GM23338 (cell line): ENCODE results near the gene PPP1R7. TPM values are rescaled to one million over a fixed set of nuclear protein-coding genes. Genes with fewer than 3 reads are reported as not detected.

Experiments
- ATAC-seq: fragments of 200-7000 bp; cut with Tn5 transposase; 3 replicates; pipeline ENCODE4 v1.9.1; 2020
- DNase-seq: peaks from one replicate; pipeline ENCODE4 v3.0.0-alpha.2; 2015; ENCODE audit warnings: low spot score
- H2AFZ ChIP-seq: fragments of 200-600 bp; sonication (generic); 2 replicates; pipeline ENCODE4 v1.8.0; 2016; ENCODE audit warnings: antibody characterized with exemption, mild to moderate bottlenecking, moderate library complexity
- H3F3A ChIP-seq: fragments of 200-600 bp; sonication (generic); replicated peaks from 2 replicates; pipeline ENCODE4 v1.8.0; 2017; ENCODE audit warnings: antibody characterized with exemption, mixed run types, low read depth
- H3K27ac ChIP-seq: fragments of 200-600 bp; sonication (generic); 2 replicates; pipeline ENCODE4 v1.6.1; 2016; ENCODE audit warnings: low read depth
- H3K27me3 ChIP-seq: fragments of 200-600 bp; sonication (generic); 2 replicates; pipeline ENCODE4 v1.8.0; 2016; ENCODE audit warnings: mild to moderate bottlenecking, mixed run types, moderate library complexity; ENCODE audit not compliant: insufficient read depth
- H3K36me3 ChIP-seq: fragments of 200-600 bp; sonication (generic); 2 replicates; pipeline ENCODE4 v1.8.0; 2016; ENCODE audit warnings: mild to moderate bottlenecking; ENCODE audit not compliant: insufficient read depth
- H3K4me1 ChIP-seq: fragments of 200-600 bp; sonication (generic); 2 replicates; pipeline ENCODE4 v1.8.0; 2016; ENCODE audit warnings: mild to moderate bottlenecking, moderate library complexity; ENCODE audit not compliant: insufficient read depth
- H3K4me2 ChIP-seq: fragments of 200-600 bp; sonication (generic); 2 replicates; pipeline ENCODE4 v1.7.1; 2017; ENCODE audit warnings: mixed run types
- H3K4me3 ChIP-seq: fragments of 200-600 bp; sonication (generic); 2 replicates; pipeline ENCODE4 v1.6.1; 2016; ENCODE audit warnings: mixed run types
- H3K79me2 ChIP-seq: fragments of 200-600 bp; sonication (generic); replicated peaks from 2 replicates; pipeline ENCODE4 v1.8.0; 2017; ENCODE audit warnings: mild to moderate bottlenecking; ENCODE audit not compliant: insufficient read depth
- H3K9me2 ChIP-seq: fragments of 200-600 bp; sonication (generic); 2 replicates; pipeline ENCODE4 v1.8.0; 2017; ENCODE audit not compliant: insufficient read depth
- H4K20me1 ChIP-seq: fragments of 200-600 bp; sonication (generic); replicated peaks from 2 replicates; pipeline ENCODE4 v1.8.0; 2017; ENCODE audit warnings: mild to moderate bottlenecking; ENCODE audit not compliant: insufficient read depth
- H3K27ac Mint-ChIP-seq: 2 replicates; pipeline ENCODE4 v1.8.0; 2020; ENCODE audit warnings: inconsistent platforms, mild to moderate bottlenecking, moderate library complexity, mixed read lengths
- H3K27me3 Mint-ChIP-seq: 3 replicates; pipeline ENCODE4 v1.8.0; 2022; ENCODE audit warnings: low read depth, mild to moderate bottlenecking, moderate library complexity, mixed read lengths, inconsistent platforms; ENCODE audit not compliant: insufficient read depth, poor library complexity
- H3K36me3 Mint-ChIP-seq: 3 replicates; pipeline ENCODE4 v1.8.0; 2021; ENCODE audit warnings: low read depth, mild to moderate bottlenecking, inconsistent platforms, moderate library complexity, mixed read lengths
- H3K4me1 Mint-ChIP-seq: 3 replicates; pipeline ENCODE4 v1.8.0; 2020; ENCODE audit warnings: mild to moderate bottlenecking, inconsistent platforms, mixed read lengths
- H3K4me3 Mint-ChIP-seq: 3 replicates; pipeline ENCODE4 v1.8.0; 2021; ENCODE audit warnings: moderate library complexity, mild to moderate bottlenecking, inconsistent platforms, mixed read lengths
- H3K9me3 Mint-ChIP-seq: 3 replicates; pipeline ENCODE4 v1.8.0; 2020; ENCODE audit warnings: moderate library complexity, mild to moderate bottlenecking, inconsistent platforms, mixed read lengths
- CREB1 ChIP-seq: fragments of 250-450 bp; sonication (Bioruptor Pico); IDR thresholded peaks from 2 replicates; pipeline ENCODE4 v1.5.0; 2020; ENCODE audit warnings: low read depth, mild to moderate bottlenecking, moderate library complexity
- EZH2 ChIP-seq: fragments of 200-600 bp; sonication (generic); IDR thresholded peaks from one replicate; pipeline ENCODE4 v1.8.0; 2017; ENCODE audit warnings: antibody characterized with exemption, mild to moderate bottlenecking, low read depth; ENCODE audit not compliant: unreplicated experiment
- EZH2phosphoT487 ChIP-seq: fragments of 200-600 bp; sonication (generic); IDR thresholded peaks from one replicate; pipeline ENCODE4 v1.8.1; 2018; ENCODE audit warnings: antibody characterized with exemption; ENCODE audit not compliant: unreplicated experiment
- JUNB ChIP-seq: IDR thresholded peaks from one replicate; pipeline ENCODE4 v1.6.1; 2016; ENCODE audit warnings: antibody characterized with exemption; ENCODE audit not compliant: unreplicated experiment
- NANOG ChIP-seq: IDR thresholded peaks from 2 replicates; pipeline ENCODE4 v1.6.1; 2016; ENCODE audit warnings: antibody characterized with exemption, borderline replicate concordance
- POLR2AphosphoS5 ChIP-seq: IDR thresholded peaks from 2 replicates; pipeline ENCODE4 v1.6.1; 2016; ENCODE audit warnings: antibody characterized with exemption, low read depth
- ZNF114 ChIP-seq: fragments of 250-450 bp; sonication (Bioruptor Pico); IDR thresholded peaks from 2 replicates; pipeline ENCODE4 v1.5.0; 2020; ENCODE audit warnings: mild to moderate bottlenecking, moderate library complexity
- ZNF331 ChIP-seq: fragments of 250-450 bp; sonication (Bioruptor Pico); IDR thresholded peaks from 2 replicates; pipeline ENCODE4 v1.5.0; 2020; ENCODE audit warnings: low read depth, mild to moderate bottlenecking, moderate library complexity
- polyA plus RNA-seq: library from polyadenylated mRNA; unstranded; fragments of >200 nt; fragmentation: Nextera tagmentation; extraction: Ambion mirVana; gene quantifications from 2 replicates; pipeline ENCODE4 v1.2.1, GENCODE V29; 2016
- total RNA-seq: library from RNA; depleted of rRNA; stranded (reverse); fragments of >200 nt; shearing (Covaris generic); gene quantifications from 2 replicates; pipeline ENCODE4 v1.2.3, GENCODE V29; 2014
- TF ChIP-seq, protein P1 (sequence below): IDR thresholded peaks from one replicate; pipeline ENCODE4 v1.6.1; 2018; ENCODE audit warnings: antibody characterized with exemption; ENCODE audit not compliant: unreplicated experiment
- TF ChIP-seq, protein P2 (sequence below): IDR thresholded peaks from 2 replicates; pipeline ENCODE4 v1.6.1; 2016; ENCODE audit warnings: antibody characterized with exemption
- TF ChIP-seq, protein P3 (sequence below), 2 experiments: fragments of 200-600 bp in 1 of 2; sonication (generic) in 1 of 2; conservative IDR thresholded peaks; 2 replicates each; pipeline versions ENCODE4 v1.5.1 to v1.6.1; 2016 to 2017; ENCODE audit warnings: antibody characterized with exemption in 2 of 2, low read depth in 2 of 2, mild to moderate bottlenecking in 2 of 2, moderate library complexity in 1 of 2

PPP1R7 gene
- total and polyA plus RNA-seq, 2 experiments from 2014 or later = 48.2 to 94.3 TPM

DNA sequence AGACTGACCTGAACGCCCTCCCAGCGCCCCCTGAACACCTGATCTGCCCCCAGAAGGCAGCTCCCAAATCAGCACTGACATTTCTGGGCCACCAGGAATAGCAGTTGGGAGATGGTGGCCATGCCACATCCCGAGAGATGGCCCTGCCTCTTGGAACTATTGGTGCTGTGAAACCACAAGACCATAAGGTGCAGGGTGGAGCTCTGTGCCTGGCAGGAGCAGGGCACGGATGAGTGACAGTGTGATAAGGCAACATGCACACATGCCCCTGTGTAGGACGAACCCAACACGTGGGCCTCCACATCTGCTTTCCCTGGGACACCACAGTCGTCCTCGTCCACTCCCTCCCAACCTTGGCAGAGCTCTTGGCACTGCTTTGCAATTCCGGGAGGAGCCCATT lies 65.2 kb downstream of the PPP1R7 start:
- no peaks in the 10 kb centered on the region; the same call in 2 of the 3 replicates for H3K36me3 Mint-ChIP-seq
- no peak overlapping the region for H3K27ac Mint-ChIP-seq
- no peak overlapping the region for H3K4me3 Mint-ChIP-seq
- no peaks in the 10 kb centered on the region; the same call in 2 of the 3 replicates for H3K9me3 Mint-ChIP-seq
- Histone ChIP-seq H3K79me2 (peaks cover 10% of the 10 kb centered on the region), H3K4me3 (no peak overlapping the region), H3K4me1 (peaks cover 19% of the 10 kb centered on the region), H3K27me3 (no peaks in the 10 kb centered on the region), H3K27ac (no peak overlapping the region), H3K9me2 (no peaks in the 10 kb centered on the region), H3F3A (peaks cover 5% of the 10 kb centered on the region; the same call in 1 of the 2 replicates), H3K36me3 (no peaks in the 10 kb centered on the region), H3K4me2 (no peak overlapping the region), H4K20me1 (no peaks in the 10 kb centered on the region), H2AFZ (no peak overlapping the region)
- ATAC-seq (no peak), DNase-seq (no peak)
- H3K4me1 Mint-ChIP-seq = peaks cover 25% of the 10 kb centered on the region
- peaks cover 21% of the 10 kb centered on the region for H3K27me3 Mint-ChIP-seq
- TF ChIP-seq JUNB (no peak), ZNF114 (no peak), CREB1 (no peak), ZNF331 (CRISPR knock-in tag) (no peak), POLR2AphosphoS5 (no peak), EZH2phosphoT487 (no peak), EZH2 (no peak), NANOG (no peak)
- TF ChIP-seq, protein P1, sequence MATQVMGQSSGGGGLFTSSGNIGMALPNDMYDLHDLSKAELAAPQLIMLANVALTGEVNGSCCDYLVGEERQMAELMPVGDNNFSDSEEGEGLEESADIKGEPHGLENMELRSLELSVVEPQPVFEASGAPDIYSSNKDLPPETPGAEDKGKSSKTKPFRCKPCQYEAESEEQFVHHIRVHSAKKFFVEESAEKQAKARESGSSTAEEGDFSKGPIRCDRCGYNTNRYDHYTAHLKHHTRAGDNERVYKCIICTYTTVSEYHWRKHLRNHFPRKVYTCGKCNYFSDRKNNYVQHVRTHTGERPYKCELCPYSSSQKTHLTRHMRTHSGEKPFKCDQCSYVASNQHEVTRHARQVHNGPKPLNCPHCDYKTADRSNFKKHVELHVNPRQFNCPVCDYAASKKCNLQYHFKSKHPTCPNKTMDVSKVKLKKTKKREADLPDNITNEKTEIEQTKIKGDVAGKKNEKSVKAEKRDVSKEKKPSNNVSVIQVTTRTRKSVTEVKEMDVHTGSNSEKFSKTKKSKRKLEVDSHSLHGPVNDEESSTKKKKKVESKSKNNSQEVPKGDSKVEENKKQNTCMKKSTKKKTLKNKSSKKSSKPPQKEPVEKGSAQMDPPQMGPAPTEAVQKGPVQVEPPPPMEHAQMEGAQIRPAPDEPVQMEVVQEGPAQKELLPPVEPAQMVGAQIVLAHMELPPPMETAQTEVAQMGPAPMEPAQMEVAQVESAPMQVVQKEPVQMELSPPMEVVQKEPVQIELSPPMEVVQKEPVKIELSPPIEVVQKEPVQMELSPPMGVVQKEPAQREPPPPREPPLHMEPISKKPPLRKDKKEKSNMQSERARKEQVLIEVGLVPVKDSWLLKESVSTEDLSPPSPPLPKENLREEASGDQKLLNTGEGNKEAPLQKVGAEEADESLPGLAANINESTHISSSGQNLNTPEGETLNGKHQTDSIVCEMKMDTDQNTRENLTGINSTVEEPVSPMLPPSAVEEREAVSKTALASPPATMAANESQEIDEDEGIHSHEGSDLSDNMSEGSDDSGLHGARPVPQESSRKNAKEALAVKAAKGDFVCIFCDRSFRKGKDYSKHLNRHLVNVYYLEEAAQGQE = no peak
- TF ChIP-seq, protein P2, sequence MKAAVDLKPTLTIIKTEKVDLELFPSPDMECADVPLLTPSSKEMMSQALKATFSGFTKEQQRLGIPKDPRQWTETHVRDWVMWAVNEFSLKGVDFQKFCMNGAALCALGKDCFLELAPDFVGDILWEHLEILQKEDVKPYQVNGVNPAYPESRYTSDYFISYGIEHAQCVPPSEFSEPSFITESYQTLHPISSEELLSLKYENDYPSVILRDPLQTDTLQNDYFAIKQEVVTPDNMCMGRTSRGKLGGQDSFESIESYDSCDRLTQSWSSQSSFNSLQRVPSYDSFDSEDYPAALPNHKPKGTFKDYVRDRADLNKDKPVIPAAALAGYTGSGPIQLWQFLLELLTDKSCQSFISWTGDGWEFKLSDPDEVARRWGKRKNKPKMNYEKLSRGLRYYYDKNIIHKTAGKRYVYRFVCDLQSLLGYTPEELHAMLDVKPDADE = no peak
- TF ChIP-seq, protein P3, sequence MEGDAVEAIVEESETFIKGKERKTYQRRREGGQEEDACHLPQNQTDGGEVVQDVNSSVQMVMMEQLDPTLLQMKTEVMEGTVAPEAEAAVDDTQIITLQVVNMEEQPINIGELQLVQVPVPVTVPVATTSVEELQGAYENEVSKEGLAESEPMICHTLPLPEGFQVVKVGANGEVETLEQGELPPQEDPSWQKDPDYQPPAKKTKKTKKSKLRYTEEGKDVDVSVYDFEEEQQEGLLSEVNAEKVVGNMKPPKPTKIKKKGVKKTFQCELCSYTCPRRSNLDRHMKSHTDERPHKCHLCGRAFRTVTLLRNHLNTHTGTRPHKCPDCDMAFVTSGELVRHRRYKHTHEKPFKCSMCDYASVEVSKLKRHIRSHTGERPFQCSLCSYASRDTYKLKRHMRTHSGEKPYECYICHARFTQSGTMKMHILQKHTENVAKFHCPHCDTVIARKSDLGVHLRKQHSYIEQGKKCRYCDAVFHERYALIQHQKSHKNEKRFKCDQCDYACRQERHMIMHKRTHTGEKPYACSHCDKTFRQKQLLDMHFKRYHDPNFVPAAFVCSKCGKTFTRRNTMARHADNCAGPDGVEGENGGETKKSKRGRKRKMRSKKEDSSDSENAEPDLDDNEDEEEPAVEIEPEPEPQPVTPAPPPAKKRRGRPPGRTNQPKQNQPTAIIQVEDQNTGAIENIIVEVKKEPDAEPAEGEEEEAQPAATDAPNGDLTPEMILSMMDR (conservative IDR thresholded peaks at IDR 0.05; ENCODE audit: low read depth in 2 of 2) = no peak
